Measurements from ENCODE around the gene RGS5.

GRCh38 chr1:163170331-163170730, 32.4 kb downstream of the RGS5 start:
- TF ChIP-seq POLR2AphosphoS5 (IDR thresholded peaks at IDR 0.05; ENCODE audit: insufficient read depth, low read depth, low read length), result no peak
- TF ChIP-seq, protein P1, sequence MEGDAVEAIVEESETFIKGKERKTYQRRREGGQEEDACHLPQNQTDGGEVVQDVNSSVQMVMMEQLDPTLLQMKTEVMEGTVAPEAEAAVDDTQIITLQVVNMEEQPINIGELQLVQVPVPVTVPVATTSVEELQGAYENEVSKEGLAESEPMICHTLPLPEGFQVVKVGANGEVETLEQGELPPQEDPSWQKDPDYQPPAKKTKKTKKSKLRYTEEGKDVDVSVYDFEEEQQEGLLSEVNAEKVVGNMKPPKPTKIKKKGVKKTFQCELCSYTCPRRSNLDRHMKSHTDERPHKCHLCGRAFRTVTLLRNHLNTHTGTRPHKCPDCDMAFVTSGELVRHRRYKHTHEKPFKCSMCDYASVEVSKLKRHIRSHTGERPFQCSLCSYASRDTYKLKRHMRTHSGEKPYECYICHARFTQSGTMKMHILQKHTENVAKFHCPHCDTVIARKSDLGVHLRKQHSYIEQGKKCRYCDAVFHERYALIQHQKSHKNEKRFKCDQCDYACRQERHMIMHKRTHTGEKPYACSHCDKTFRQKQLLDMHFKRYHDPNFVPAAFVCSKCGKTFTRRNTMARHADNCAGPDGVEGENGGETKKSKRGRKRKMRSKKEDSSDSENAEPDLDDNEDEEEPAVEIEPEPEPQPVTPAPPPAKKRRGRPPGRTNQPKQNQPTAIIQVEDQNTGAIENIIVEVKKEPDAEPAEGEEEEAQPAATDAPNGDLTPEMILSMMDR (IDR thresholded peaks at IDR 0.05; ENCODE audit: extremely low read depth in 1 of 2, insufficient read depth in 1 of 2, low read depth in 1 of 2, low read length in 2 of 2), result no peak
- TF ChIP-seq POLR2A (IDR thresholded peaks at IDR 0.05; ENCODE audit: low read depth, low read length), result no peak
- TF ChIP-seq EZH2 (IDR thresholded peaks at IDR 0.05; ENCODE audit: borderline replicate concordance, low read depth, low read length, severe bottlenecking), result no peak
- TF ChIP-seq FOS (IDR thresholded peaks at IDR 0.05; ENCODE audit: borderline replicate concordance, insufficient read depth, low read length), result no peak
- TF ChIP-seq, protein P2, sequence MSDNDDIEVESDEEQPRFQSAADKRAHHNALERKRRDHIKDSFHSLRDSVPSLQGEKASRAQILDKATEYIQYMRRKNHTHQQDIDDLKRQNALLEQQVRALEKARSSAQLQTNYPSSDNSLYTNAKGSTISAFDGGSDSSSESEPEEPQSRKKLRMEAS (IDR thresholded peaks at IDR 0.05; ENCODE audit: insufficient read depth, insufficient read length), result no peak
- TF ChIP-seq JUN (IDR thresholded peaks at IDR 0.05; ENCODE audit: borderline replicate concordance, insufficient read depth, insufficient read length, low read depth), result no peak
- no peak for TF ChIP-seq MYC (IDR thresholded peaks at IDR 0.05; ENCODE audit: low read depth, low read length)
